A549 treated with Hydrocortisone at 1 μM for 4 hours (cell line): Measurements from ENCODE around the gene LRIG3. TPM values are rescaled to one million over a fixed set of nuclear protein-coding genes. Genes with fewer than 3 reads are reported as not detected.

ENCODE experiments used
- total RNA-seq: library from RNA; stranded (reverse); fragments of 200-300 nt; extraction: Qiagen RNA extraction; gene quantifications from 5 replicates; pipeline ENCODE4 v1.2.3, GENCODE V29; 2022

LRIG3 gene
- 3.3 to 5.8 TPM (median 4.3 TPM) in 5 replicates for total RNA-seq

GRCh38 chr12:58920102-58920960, at the start of gene LRIG3:
Gene LRIG3, minus strand, starts transcription at chr12:58920504. Its CDS starts 269 bp downstream, at chr12:58920235.

